ES-I3 (cell line): Measurements from ENCODE around the gene PRKCSH.
A peak's percentile ranks its signal among the peaks of the same experiment; 100 is the strongest.
"Not testable (repeated sequence)": the region's sequence is repeated elsewhere in the genome, so short reads cannot be mapped to it uniquely, and the experiment has no call there.

Experiments
- H3K36me3 ChIP-seq: 2 replicates; pipeline ENCODE4 v1.6.1; 2013; ENCODE audit warnings: mild to moderate bottlenecking, low read length, control low read depth, moderate library complexity; ENCODE audit not compliant: insufficient read depth
- H3K4me1 ChIP-seq: 2 replicates; pipeline ENCODE4 v1.6.1; 2013; ENCODE audit warnings: mild to moderate bottlenecking, control low read depth, low read length; ENCODE audit not compliant: insufficient read depth
- H3K9ac ChIP-seq: 2 replicates; pipeline ENCODE4 v1.6.1; 2013; ENCODE audit warnings: low read depth, mild to moderate bottlenecking, low read length, moderate library complexity
- H3K9me3 ChIP-seq: 2 replicates; pipeline ENCODE4 v1.6.1; 2013; ENCODE audit warnings: mild to moderate bottlenecking, low read length, moderate library complexity; ENCODE audit not compliant: control insufficient read depth, insufficient read depth

Gene PRKCSH

GRCh38 chr19:11435057-11435832 is at the start of gene PRKCSH, which contains the start of gene ODAD3:
PRKCSH (plus strand) TSS chr19:11435635; CDS start chr19:11436118, 483 bp downstream.
ODAD3 (minus strand) TSS chr19:11435121; CDS start chr19:11435016, 105 bp downstream.
- H3K4me1 ChIP-seq = peaks cover 4% of the 10 kb centered on the region; the same call in 1 of the 2 replicates
- H3K36me3 ChIP-seq = peaks cover 10% of the 10 kb centered on the region; the same call in 1 of the 2 replicates
- peak within 1 kb of the TSS; percentile 86 for H3K9ac ChIP-seq
- no peaks in the 10 kb centered on the region for H3K9me3 ChIP-seq

- Histone ChIP-seq H3K36me3 (no peaks in the 10 kb centered on the region), H3K9ac (no peak overlapping the region), H3K9me3 (no peaks in the 10 kb centered on the region), H3K4me1 (no peaks in the 10 kb centered on the region)
These were observed 48.0 kb upstream of the PRKCSH start for GRCh38 chr19:11387162-11388034.

GRCh38 chr19:11390359-11390758 is 45.1 kb upstream of the PRKCSH start:
- Histone ChIP-seq H3K9ac (no peak overlapping the region), H3K36me3 (no peaks in the 10 kb centered on the region), H3K4me1 (no peaks in the 10 kb centered on the region; the same call in 1 of the 2 replicates)

DNA sequence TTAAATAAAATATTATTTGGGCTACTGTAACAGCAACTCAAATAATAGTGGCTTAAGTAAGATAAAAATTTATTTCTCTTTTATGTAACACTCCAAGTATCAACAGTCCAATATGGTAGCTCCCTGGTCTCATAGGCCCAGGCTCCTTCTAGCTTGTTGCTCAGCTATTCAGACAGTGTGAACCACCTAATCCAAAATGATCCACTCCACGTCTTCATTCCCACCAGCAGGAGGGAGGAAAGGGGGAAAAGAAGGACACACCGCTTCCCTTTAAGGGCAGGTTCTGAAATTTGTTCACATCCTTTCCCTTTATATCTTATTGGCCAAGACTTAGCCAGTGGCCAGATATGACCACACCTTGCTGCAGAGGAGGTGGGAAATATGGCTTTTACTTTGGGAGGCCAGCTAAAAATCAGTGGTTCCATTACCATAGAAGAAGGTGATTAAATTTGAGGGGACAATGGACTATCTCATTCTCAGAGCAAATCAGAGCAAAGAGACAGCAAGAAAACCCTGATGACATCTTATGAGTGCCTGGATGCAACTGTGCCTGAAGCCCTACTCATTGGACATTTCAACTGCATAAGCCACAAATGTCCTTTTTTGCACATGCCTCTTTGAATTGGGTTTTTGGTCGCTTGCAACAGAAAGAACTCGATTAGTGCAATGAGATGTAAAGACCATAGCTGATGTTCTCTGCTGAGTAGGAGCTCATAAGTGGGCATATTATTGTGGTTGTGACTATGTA is 44.3 kb upstream of the PRKCSH start:
- H3K9me3 ChIP-seq = no peaks in the 10 kb centered on the region
- no peak overlapping the region for H3K9ac ChIP-seq
- H3K4me1 ChIP-seq = no peaks in the 10 kb centered on the region; the same call in 1 of the 2 replicates
- H3K36me3 ChIP-seq = no peaks in the 10 kb centered on the region

More at GRCh38 chr19:11390359-11390758, 45.1 kb upstream of the PRKCSH start:
- no peaks in the 10 kb centered on the region for H3K9me3 ChIP-seq

DNA sequence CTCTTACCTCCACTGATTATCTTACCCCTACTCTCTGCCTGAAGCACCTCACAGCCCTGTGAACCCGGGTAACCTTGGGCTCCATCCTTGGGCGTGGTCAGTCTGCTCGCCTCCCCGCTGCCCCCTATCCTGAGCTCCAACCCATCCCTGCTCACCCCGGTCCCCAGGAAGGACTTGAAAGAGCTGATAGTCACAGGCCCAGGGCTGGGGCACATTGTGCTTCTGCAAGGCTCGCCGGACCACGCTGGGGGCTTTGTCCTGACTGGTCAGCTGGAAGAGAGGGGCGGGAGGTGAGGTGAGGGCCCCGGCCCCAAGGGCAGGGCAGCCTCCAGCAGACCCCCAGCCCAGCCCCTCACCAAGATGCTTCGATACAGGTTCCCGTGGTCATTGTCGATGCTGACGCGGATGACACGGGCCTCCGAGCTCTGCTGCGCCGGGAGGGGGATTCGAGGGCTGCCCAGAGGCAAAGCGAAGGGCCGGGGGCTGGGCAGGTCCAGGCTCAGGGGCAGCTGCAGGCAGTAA is 38.3 kb upstream of the PRKCSH start:
- no peaks in the 10 kb centered on the region for H3K36me3 ChIP-seq
- no peak overlapping the region for H3K9ac ChIP-seq
- H3K4me1 ChIP-seq = no peaks in the 10 kb centered on the region; the same call in 1 of the 2 replicates
- no peaks in the 10 kb centered on the region for H3K9me3 ChIP-seq

GRCh38 chr19:11399667-11400066 is 35.8 kb upstream of the PRKCSH start:
- Histone ChIP-seq H3K9ac (no peak overlapping the region), H3K4me1 (peaks cover 2% of the 10 kb centered on the region; the same call in 1 of the 2 replicates), H3K36me3 (no peaks in the 10 kb centered on the region), H3K9me3 (no peaks in the 10 kb centered on the region)

DNA sequence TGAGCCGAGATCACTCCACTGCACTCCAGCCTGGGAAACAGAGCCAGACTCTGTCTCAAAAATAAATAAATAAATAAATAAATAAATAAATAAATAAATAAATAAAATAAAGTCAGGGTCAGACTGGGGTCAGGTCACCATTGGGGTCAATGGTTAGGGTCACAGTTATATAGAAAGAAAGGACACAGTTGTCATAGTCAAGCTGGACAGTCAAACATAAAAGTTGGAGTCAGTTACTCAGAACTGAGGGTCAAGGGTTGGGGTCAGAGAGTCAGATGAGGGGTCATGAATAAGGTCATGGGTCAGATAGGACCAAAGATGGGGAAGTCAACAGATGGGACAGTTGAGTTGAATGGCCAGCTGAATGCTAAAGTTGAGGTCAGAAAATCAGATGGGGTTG is 34.6 kb upstream of the PRKCSH start:
- no peak overlapping the region for H3K9ac ChIP-seq
- H3K9me3 ChIP-seq = no peaks in the 10 kb centered on the region
- H3K4me1 ChIP-seq = peaks cover 8% of the 10 kb centered on the region; the same call in 1 of the 2 replicates
- H3K36me3 ChIP-seq = no peaks in the 10 kb centered on the region

DNA sequence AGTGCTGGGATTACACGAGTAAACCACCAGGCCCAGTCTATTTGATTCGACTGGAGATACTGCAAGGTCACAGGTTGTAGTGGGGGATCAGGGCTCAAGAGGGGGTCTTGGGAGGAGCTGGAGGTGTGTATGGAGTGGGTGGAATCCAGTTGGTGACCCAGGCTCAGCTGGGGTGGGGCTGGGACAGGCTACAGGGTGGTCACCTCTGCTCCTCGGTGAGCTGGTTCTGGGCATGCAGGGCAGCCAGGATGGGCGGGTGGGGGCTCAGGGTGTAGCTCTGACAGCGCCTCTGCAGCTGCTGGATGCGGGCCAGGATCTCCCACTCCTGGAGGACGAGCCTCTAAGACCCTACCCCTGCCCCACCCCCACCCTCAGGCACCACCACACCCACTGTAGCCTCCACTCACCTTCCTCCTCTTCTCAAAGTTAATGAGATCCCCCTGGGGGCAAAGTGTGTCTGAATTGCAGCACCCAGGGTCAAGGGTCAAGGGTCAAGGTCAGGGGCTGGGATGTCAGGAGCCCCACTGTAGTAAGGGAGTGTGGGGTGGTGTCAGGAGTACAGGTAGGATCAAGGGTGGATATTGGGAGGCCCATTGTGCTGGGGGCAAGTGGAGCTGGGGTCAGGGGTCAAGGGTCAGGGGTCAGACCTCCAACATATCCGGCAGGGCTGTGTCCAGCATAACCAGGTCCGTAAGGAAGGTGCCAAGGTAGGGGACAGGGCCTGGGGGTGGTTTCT is 33.5 kb upstream of the PRKCSH start:
- Histone ChIP-seq H3K9ac (no peak overlapping the region), H3K9me3 (no peaks in the 10 kb centered on the region), H3K4me1 (peaks cover 8% of the 10 kb centered on the region; the same call in 1 of the 2 replicates), H3K36me3 (no peaks in the 10 kb centered on the region)

DNA sequence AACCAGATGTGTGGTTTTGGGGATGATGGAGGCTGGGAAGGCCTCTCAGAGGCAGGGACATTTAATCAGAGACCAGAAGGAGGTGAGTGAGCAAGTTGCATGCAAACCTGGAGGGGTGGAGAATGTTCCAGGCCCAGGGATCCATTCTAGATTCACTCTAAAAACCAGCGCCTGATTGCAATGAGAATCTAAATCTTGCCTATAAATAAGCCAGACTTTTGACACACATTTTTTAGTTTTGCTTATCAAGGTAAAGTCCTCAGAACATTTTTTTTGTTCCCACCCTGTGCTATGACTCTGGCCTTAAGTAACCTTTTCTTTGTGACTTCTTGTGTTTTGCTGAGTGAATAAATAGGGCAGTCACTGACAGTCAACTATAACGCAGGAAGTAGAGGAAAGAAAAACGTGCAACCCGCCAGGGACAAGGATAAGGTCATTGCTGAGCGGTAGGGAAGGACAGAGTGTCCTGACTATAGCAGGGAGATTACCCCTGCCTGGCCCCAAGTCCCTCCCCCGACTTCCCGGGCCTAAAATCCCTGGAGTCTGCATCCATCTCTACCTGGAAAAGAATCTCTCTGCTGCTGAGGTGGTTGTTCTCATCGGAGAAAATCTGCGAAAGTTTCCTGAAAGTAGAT is 30.7 kb upstream of the PRKCSH start:
- Histone ChIP-seq H3K36me3 (no peaks in the 10 kb centered on the region; the same call in 1 of the 2 replicates), H3K4me1 (peaks cover 8% of the 10 kb centered on the region; the same call in 1 of the 2 replicates), H3K9me3 (no peaks in the 10 kb centered on the region), H3K9ac (no peak overlapping the region)

GRCh38 chr19:11405846-11406643 is 29.4 kb upstream of the PRKCSH start:
- H3K9me3 ChIP-seq = no peaks in the 10 kb centered on the region
- peaks cover 8% of the 10 kb centered on the region; the same call in 1 of the 2 replicates for H3K4me1 ChIP-seq
- no peaks in the 10 kb centered on the region; the same call in 1 of the 2 replicates for H3K36me3 ChIP-seq
- peak overlapping the region; percentile 51; the same call in 1 of the 2 replicates for H3K9ac ChIP-seq

DNA sequence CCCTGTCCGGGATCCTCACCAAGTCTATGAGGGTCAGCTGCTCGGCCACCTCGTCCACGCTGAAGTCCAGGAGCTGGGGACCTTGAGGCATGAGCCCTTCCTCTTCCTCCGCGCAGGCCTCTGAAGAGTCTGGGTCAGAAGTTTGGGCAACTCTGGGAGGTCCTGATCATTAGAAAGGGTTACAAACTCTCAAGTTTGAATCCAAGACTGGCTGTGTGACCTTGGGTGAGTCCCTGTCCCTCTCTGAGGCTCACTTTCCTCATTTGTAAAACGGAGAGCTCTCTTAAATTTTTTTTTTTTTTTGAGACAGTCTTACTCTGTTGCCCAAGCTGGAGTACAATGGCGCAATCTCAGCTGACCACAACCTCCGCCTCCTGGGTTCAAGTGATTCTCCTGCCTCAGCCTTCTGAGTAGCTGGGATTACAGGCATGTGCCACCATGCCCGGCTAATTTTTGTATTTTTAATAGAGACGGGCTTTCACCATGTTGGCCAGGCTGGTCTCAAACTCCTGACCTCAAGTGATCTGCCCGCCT is 28.7 kb upstream of the PRKCSH start:
- peak overlapping the region; percentile 51; the same call in 1 of the 2 replicates for H3K9ac ChIP-seq
- H3K36me3 ChIP-seq, H3K9me3 ChIP-seq, H3K4me1 ChIP-seq: not testable (repeated sequence)

DNA sequence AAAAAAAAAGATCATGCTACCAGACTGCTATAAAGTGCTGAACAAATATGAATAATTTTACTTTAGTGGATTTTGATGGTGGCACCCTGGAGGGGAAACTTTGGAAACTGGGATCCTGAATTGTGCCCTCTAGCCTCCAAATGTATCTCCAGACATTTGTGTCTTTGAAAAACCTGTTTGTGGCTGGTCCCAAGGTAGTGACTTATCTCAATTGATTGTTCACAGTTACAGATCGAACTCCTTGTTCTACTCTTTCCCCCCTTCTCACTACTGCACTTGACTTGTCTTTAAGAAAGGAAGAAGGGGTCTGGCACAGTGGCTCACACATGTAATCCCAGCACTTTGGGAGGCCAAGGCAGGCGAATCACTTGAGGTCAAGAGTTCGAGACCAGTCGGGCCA is 26.8 kb upstream of the PRKCSH start:
- Histone ChIP-seq H3K9me3 (no peaks in the 10 kb centered on the region), H3K36me3 (no peaks in the 10 kb centered on the region; the same call in 1 of the 2 replicates), H3K9ac (no peak overlapping the region), H3K4me1 (peaks cover 8% of the 10 kb centered on the region; the same call in 1 of the 2 replicates)
